GM21723 (cell line): ENCODE data around the gene HYDIN.

Experiments
- ATAC-seq: cut with Tn5 transposase; IDR thresholded peaks from one replicate; pipeline ENCODE4 v1.9.1; 2021; ENCODE audit warnings: mild to moderate bottlenecking, moderate library complexity; ENCODE audit not compliant: unreplicated experiment

Gene HYDIN

DNA sequence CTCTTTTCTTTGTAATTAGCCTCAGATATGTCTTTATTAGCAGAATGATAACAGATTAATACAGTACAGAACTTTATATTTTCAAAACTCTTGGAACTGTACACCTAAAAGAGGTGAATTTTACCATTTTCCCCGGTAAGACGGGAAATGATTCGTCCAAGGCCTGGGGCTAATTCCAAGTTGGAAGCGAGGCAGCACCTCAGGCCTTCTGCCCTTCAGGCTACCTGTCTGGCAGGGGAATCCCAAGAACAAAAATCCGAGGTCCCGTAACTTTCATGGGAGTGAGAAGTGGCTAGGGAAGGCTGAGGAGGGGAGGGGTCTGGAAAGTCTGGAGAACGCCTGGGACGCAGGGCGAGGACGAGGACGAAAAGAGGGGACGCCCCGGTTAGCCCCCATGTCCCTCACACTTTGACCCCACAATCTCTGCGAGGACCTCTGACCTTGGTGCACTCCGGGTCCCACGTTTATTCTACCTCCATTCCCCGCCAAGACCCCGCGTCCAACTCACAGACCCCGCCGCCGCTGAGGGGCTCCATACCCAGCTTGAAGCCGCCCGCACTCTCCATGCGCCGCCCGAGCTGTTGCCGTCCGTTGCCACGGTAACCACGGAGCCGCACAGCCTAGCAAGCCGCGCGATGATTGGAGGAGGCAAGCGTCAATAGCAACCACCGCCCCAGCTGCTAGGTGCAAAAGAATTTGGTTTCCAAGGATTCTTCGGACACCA is at the start of gene HYDIN:
HYDIN (minus strand) TSS at position 601 of the 724 bp plus-strand sequence. CDS start 43,827 bp downstream, outside the sequence.
- no peak for ATAC-seq

DNA sequence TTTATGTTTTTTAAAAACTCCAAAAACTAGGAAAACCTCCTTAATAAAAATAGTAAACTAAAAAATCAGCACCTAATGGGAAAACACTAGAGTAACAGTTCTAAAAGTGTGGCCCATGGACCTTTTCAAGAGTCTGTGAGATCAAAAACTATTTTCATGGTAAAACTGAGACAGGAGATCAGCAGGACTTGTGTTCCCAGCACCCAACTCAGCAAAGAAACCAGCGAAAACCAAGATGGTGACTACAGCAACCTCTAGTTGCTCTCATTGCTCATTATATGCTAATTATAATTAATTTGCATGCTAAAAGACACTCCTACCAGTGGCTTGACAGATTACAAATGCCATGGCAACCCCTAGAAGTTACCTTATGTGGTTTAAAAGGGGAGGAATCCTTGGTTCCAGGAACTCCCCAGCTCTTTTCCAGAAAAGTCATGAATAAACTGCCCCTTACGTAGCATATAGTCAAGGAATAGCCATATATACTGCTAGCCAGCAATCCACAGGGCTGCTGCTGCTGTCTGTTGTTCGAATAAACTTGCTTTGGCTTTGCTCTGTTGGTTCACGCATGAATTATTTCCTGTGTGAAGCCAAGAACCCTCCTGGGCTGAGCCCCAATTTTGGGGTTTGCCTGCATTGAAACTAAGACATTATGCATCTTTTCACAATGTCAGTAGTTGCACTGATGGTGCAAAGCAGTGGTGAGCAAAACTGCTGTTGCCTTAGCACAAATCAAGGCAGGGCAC is 46.2 kb upstream of the HYDIN start:
- no peak for ATAC-seq

DNA sequence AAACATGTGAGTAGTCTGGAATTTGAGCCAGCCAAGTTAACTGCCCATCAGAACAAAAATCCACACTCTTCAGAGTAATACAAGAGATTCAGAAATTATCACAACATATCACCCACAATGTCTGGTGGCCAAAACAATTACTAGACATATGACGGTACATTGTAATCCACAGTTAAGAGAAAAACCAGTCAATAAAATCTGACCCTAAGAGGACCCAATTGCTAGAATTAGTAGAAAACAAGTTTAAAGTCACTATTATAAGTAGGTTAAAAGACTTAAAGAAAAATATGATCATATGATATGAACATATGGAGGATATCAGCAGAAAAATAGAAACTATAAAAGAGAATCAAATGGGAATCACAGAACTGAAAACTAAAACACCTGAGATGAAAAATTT is 42.9 kb upstream of the HYDIN start:
- no peak for ATAC-seq

DNA sequence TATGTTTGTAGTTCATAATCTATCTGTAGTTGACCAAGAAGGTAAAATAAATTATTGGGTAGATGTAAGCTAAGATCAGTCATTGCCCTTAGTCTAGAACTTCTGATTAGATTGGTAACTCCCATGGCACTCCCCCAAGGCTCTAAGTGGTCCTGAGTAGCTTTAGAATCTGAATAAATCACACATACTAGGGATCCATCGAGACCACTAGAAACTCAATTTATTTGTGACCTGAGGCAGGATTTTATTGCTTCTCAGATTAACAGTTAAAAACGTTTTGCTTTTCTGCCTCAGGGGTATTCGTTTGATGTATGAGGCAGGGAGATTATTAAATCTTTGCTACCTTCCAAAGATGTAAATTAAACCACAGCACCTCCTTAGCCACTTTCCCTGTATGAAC is 33.8 kb upstream of the HYDIN start:
- ATAC-seq: no peak

- no peak for ATAC-seq
These were observed 33.1 kb upstream of the HYDIN start for GRCh38 chr16:71263582-71263981.

- no peak for ATAC-seq
These were observed 31.9 kb upstream of the HYDIN start for GRCh38 chr16:71262391-71262790.

- no peak for ATAC-seq
These were observed 30.5 kb upstream of the HYDIN start for GRCh38 chr16:71260995-71261394.

- no peak for ATAC-seq
These were observed 28.6 kb upstream of the HYDIN start for GRCh38 chr16:71259086-71259485.

DNA sequence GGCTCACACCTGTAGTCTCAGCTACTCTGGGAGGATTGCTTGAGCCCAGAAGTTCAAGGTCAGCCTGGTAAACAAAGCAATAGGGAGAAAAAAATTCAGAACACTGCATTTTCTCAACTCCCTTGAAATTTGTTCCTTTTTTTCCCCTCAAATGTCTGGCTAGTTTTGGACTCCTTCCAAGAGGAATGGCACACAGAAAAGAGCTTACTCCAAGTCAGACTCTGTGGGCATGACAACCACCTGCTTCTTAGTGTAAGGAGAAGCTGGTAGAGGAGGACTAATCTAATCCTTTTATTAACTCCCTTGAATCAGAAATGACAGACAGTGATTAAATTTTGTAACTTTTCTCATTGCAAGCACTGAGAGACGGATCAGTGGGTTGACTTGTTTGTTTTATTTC is 27.9 kb upstream of the HYDIN start:
- ATAC-seq: no peak

DNA sequence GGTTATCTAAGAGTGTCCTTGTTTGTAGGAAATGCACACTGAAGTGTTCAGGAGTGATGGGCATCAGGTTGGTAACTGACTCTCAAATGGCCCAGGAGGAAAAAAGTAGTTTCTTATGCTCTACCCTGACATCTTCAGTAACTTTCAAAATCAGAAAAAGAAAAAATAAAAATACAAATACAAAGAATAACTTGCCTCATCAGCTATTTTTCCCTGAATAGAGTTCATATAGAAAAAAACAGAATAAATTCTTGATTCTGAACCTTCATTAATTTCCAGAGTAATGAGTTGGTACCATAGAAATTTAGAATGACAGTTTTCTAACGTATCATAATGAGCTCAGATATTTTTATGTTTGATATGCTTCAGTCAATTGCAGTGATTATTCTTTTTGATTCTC is 27.2 kb upstream of the HYDIN start:
- no peak for ATAC-seq

- ATAC-seq: no peak
These were observed 25.2 kb upstream of the HYDIN start for GRCh38 chr16:71255721-71256120.

- ATAC-seq: no peak
These were observed 24.5 kb upstream of the HYDIN start for GRCh38 chr16:71254832-71255525.

- no peak for ATAC-seq
These were observed 20.1 kb upstream of the HYDIN start for GRCh38 chr16:71250461-71251235.

DNA sequence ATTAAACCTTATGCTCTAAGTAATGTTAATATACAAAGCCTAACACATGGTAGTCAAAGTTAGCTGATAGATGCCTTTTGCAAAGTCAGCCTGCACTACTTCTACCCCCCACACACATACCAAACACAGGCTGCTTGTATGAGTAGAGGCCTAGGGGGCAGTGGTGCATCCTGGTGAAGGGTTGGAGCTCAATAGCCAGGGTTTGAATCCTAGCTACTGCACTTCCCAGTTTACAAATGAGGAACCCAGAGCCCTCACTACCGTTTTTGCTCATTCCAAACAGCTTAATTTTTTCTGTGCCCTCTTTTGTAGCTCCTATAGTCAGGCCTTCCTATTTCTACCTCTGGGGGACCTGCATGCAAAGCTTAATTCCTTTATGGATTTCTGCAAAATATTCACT is 18.9 kb upstream of the HYDIN start:
- no peak for ATAC-seq

DNA sequence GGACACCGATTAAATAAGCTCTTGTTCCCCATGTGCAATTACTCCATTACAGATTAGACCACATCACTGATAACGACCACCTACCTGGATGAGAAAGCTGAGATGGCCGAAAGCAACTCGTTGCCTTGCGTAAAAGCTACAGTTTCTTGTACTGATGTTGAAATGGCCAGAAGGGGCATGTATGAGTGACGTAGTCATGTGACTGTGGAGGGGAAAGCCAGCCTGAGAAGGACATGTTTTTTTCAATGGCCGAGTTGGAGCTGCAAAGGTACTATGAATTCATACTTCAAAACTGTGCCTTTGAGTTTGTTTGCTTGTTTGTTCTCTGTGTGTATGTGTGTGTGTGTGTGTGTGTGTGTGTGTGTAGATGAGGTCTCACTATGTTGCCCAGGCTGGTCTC is 17.0 kb upstream of the HYDIN start:
- no peak for ATAC-seq

DNA sequence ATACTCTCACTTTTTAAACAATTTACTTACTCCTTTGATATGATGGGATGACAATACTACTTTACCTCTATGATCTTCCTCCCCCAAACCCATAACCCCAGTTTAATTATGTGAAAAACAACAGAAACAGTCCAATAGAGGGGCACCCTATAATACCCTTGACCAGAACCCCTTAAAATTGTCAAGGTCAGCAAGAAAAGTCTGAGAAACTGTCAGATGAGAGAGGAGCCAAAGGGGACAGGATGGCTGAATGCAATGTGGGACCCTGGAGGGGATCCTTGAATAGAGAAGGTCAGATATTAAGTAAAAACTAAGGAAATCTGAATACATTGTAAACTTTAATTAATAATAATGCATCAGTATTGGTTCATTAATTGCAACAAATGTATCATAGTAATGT is 15.8 kb upstream of the HYDIN start:
- no peak for ATAC-seq

DNA sequence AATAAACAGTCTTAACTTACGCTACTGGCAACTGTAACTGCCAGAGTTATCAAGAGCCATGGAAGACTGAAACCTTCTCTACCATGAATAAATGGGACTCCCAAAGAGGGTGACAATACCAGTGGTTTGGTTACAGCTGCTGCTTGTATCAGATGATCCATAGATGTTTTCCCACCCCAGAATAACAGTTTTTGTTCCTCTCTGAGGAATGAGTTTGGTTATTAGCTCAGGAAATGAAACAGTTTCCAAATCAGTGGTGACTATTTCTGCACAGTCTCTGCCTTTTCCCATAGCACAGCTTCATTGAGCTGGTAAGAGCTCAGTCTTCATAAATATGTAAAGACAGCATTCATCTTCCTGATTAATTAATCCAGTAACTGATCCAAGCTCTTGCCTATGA is 14.0 kb upstream of the HYDIN start:
- no peak for ATAC-seq

- ATAC-seq: no peak
These were observed 12.1 kb upstream of the HYDIN start for GRCh38 chr16:71242601-71243000.

DNA sequence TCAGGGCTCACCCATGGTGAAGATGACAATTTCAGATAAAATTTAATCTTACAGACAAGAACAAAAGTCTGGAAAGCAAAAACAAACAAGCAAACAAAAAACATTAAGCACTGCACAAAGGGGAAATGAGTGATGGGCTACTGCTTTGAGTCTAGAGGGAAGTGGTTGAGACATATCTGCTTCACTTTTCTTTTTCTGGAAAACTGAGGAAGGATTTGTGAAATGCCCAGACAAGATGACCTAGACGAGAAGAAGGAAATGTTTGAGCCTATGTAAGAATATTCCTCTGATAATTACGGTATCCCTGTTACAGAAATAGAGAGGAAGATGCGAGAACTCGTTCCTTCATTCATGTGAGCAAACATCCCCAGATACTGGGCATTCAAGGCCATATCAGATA is 11.5 kb upstream of the HYDIN start:
- no peak for ATAC-seq

DNA sequence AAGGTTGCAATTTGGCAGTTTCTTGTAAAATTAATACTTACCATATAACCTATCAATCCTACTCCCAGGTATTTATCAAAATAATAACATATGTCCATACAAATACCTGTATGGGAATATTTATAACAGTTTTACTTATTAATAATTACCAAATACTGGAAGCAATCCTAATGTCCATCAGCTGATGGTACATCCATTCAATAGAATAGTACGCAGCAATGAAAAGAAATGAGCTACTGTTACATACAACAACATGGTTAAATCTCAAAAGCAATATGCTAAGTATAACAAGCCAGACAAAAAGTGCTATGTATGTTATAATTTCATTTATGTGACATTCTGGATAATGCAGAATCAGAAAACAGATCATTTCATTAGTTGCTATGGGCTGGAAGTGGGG is 1.2 kb downstream of the HYDIN start:
- no peak for ATAC-seq
